ENCODE data around the gene NPY2R.

NPY2R gene

DNA sequence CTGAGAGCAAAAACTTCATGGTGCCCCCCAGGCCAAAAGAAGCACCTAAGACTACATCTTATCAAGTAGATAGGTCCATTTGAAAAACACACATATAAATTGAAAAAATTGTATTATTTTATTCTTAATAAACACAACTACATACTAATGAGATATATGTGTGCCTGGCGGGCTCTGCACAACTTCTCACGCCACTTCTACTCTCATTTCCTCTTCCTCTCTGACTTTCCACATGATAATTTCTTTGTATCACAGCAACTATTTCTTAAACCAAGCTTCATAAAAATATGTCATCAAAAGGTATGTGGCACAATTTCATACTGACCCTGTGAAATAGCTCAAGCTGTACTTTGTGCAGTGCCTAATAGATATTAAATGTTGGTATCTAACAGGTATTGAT, 10.7 kb upstream of the NPY2R start:
- no peak overlapping the region for H3K9ac ChIP-seq (ENCODE audit: low read depth in 1 of 2, low read length in 2 of 2)
- H3K4me1 ChIP-seq (ENCODE audit: control insufficient read depth in 2 of 2, insufficient read depth in 2 of 2, low read length in 2 of 2): no peaks in the 10 kb centered on the region
- no peaks in the 10 kb centered on the region for H3K27me3 ChIP-seq (ENCODE audit: control insufficient read depth in 2 of 2, insufficient read depth in 2 of 2, low read length in 2 of 2)
- H3K36me3 ChIP-seq (ENCODE audit: control insufficient read depth in 2 of 2, insufficient read depth in 2 of 2, low read length in 2 of 2): no peaks in the 10 kb centered on the region
- no peak overlapping the region for H3K27ac ChIP-seq (ENCODE audit: low read depth in 2 of 2, low read length in 2 of 2)
- H3K4me3 ChIP-seq (ENCODE audit: low read length in 2 of 2): no peak overlapping the region
- no peaks in the 10 kb centered on the region for H3K9me3 ChIP-seq (ENCODE audit: control insufficient read depth in 2 of 2, low read length in 2 of 2)

DNA sequence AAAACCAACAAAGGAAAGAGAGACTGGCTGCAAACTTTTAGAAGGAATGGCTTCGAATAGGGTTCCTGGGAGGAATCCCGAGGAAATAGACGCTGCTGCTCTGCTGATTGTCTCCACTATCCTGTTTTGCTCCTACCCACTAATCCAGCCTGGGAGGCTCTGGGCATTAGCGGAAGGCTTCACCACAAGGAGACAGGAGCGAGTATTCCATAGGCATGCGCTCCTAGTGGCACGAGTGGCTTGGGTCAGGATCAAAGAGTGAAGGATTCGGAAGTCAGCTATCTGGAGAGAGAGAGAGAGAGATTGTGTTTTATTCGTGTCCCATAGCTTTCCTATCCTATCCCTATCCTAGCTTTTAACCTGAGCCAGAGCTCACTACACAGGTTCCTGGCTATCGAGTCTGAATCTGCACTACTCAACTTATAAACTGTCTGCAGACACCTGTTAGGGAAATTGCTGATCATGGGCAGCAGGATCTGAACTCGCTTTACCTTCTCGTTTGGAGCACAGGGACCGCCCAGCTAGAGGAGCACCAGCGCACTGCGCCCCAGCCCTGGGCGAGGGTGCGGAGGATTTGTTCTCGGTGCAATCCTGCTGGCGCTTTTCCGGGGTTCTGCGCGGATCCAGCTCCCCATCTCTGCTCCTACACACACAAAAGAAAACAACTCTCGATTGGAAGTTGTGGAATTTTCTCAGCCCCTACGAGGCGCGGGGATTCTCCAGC, 740 bp upstream of the NPY2R start:
- peak overlapping the region in 1 of 2 donors; percentile 18 for H3K4me3 ChIP-seq (ENCODE audit: low read length in 2 of 2)
- H3K36me3 ChIP-seq (ENCODE audit: control insufficient read depth in 2 of 2, insufficient read depth in 2 of 2, low read length in 2 of 2): no peaks in the 10 kb centered on the region
- H3K9ac ChIP-seq (ENCODE audit: low read depth in 1 of 2, low read length in 2 of 2): peak overlapping the region in 1 of 2 donors; percentile 1
- no peaks in the 10 kb centered on the region for H3K4me1 ChIP-seq (ENCODE audit: control insufficient read depth in 2 of 2, insufficient read depth in 2 of 2, low read length in 2 of 2)
- H3K9me3 ChIP-seq (ENCODE audit: control insufficient read depth in 2 of 2, low read length in 2 of 2): no peaks in the 10 kb centered on the region
- peaks cover 26 to 32% of the 10 kb centered on the region in 2 donors for H3K27me3 ChIP-seq (ENCODE audit: control insufficient read depth in 2 of 2, insufficient read depth in 2 of 2, low read length in 2 of 2)
- no peak overlapping the region for H3K27ac ChIP-seq (ENCODE audit: low read depth in 2 of 2, low read length in 2 of 2)

DNA sequence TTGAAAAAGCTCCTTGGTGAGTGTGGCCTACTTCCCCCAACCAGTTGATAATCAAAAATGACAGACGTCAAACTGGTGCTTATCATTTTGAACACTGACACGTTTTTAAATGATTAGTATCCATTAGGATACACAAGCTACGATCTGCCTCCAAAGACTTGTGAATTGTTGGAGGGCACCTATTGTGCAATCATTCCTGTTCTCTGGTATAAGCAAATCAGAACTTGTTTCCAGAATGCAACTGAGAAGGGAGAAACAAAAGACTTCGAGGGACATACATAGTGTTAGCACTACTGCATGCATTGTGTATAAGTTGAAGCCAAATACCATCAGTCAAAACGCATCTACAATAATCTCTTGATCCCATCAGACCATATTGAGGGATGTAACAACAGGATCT, 11.6 kb downstream of the NPY2R start:
- no peaks in the 10 kb centered on the region for H3K4me1 ChIP-seq (ENCODE audit: control insufficient read depth in 2 of 2, insufficient read depth in 2 of 2, low read length in 2 of 2)
- H3K27me3 ChIP-seq (ENCODE audit: control insufficient read depth in 2 of 2, insufficient read depth in 2 of 2, low read length in 2 of 2): no peaks in the 10 kb centered on the region
- H3K27ac ChIP-seq (ENCODE audit: low read depth in 2 of 2, low read length in 2 of 2): no peak overlapping the region
- H3K9me3 ChIP-seq (ENCODE audit: control insufficient read depth in 2 of 2, low read length in 2 of 2): no peaks in the 10 kb centered on the region
- no peak overlapping the region for H3K9ac ChIP-seq (ENCODE audit: low read depth in 1 of 2, low read length in 2 of 2)
- no peaks in the 10 kb centered on the region for H3K36me3 ChIP-seq (ENCODE audit: control insufficient read depth in 2 of 2, insufficient read depth in 2 of 2, low read length in 2 of 2)
- H3K4me3 ChIP-seq (ENCODE audit: low read length in 2 of 2): no peak overlapping the region

DNA sequence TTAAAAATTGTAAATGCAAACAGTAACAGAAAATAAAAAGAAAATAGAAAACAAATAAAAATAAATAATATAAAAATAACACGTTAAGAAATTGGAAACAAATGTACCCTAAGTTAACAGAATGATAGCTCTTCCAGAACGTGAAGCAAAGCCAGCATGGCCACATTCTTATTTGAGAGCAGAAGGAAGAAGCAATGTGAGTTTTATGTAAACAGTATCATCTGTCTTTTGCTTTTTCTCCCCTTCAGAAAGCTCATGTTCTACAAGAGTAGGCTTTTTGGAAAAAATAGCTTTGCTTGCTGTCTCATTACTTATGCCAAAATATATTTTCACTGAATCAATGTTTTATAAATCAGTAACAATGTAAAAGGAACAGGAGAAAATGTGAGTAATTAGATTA, 18.7 kb downstream of the NPY2R start:
- H3K9me3 ChIP-seq (ENCODE audit: control insufficient read depth in 2 of 2, low read length in 2 of 2): no peaks in the 10 kb centered on the region
- H3K9ac ChIP-seq (ENCODE audit: low read depth in 1 of 2, low read length in 2 of 2): no peak overlapping the region
- H3K4me3 ChIP-seq (ENCODE audit: low read length in 2 of 2): no peak overlapping the region
- no peaks in the 10 kb centered on the region for H3K4me1 ChIP-seq (ENCODE audit: control insufficient read depth in 2 of 2, insufficient read depth in 2 of 2, low read length in 2 of 2)
- H3K27ac ChIP-seq (ENCODE audit: low read depth in 2 of 2, low read length in 2 of 2): no peak overlapping the region
- no peaks in the 10 kb centered on the region for H3K27me3 ChIP-seq (ENCODE audit: control insufficient read depth in 2 of 2, insufficient read depth in 2 of 2, low read length in 2 of 2)
- H3K36me3 ChIP-seq (ENCODE audit: control insufficient read depth in 2 of 2, insufficient read depth in 2 of 2, low read length in 2 of 2): no peaks in the 10 kb centered on the region

DNA sequence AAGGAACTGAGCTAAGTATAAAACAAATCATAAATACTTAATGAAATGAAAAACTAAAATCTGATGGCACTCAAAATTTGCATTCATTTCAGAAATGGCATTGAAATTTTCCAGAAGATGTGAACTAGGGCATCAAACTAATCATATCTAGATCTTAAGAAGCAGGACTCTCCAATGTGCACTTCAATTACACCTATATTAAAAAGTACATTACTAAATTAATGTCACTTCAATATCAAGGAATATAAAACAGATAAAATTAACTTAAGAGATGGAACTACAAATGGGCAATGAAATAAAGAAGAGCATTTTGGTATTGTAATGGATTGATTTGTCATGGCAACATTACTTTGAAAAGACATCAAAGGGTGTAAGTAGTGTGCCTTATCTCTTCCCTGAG, 20.3 kb downstream of the NPY2R start:
- Histone ChIP-seq H3K36me3 (ENCODE audit: control insufficient read depth in 2 of 2, insufficient read depth in 2 of 2, low read length in 2 of 2) (no peaks in the 10 kb centered on the region), H3K27ac (ENCODE audit: low read depth in 2 of 2, low read length in 2 of 2) (no peak overlapping the region), H3K4me1 (ENCODE audit: control insufficient read depth in 2 of 2, insufficient read depth in 2 of 2, low read length in 2 of 2) (no peaks in the 10 kb centered on the region), H3K9ac (ENCODE audit: low read depth in 1 of 2, low read length in 2 of 2) (no peak overlapping the region), H3K9me3 (ENCODE audit: control insufficient read depth in 2 of 2, low read length in 2 of 2) (no peaks in the 10 kb centered on the region), H3K27me3 (ENCODE audit: control insufficient read depth in 2 of 2, insufficient read depth in 2 of 2, low read length in 2 of 2) (no peaks in the 10 kb centered on the region), H3K4me3 (ENCODE audit: low read length in 2 of 2) (no peak overlapping the region)

DNA sequence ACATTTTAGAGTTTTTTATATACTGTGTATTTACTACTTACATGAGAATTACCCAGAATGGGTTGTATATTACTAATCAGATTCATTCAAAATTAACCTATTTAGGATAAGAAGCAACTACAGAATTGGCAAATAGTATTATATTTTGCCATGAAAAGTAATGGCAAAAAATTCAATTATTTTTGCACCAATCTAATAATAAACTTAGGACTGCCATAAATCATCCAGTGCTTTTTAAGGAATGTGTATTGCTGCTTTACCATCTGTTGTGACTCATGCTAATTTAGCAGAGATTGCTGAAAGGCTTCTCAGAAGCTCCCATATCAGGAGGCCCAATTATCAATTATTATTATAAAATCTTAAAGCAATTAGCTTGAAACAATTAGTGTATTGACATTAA, 24.0 kb downstream of the NPY2R start:
- H3K9ac ChIP-seq (ENCODE audit: low read depth in 1 of 2, low read length in 2 of 2): no peak overlapping the region
- no peaks in the 10 kb centered on the region for H3K27me3 ChIP-seq (ENCODE audit: control insufficient read depth in 2 of 2, insufficient read depth in 2 of 2, low read length in 2 of 2)
- no peak overlapping the region for H3K27ac ChIP-seq (ENCODE audit: low read depth in 2 of 2, low read length in 2 of 2)
- H3K4me1 ChIP-seq (ENCODE audit: control insufficient read depth in 2 of 2, insufficient read depth in 2 of 2, low read length in 2 of 2): no peaks in the 10 kb centered on the region
- no peak overlapping the region for H3K4me3 ChIP-seq (ENCODE audit: low read length in 2 of 2)
- no peaks in the 10 kb centered on the region for H3K9me3 ChIP-seq (ENCODE audit: control insufficient read depth in 2 of 2, low read length in 2 of 2)
- H3K36me3 ChIP-seq (ENCODE audit: control insufficient read depth in 2 of 2, insufficient read depth in 2 of 2, low read length in 2 of 2): no peaks in the 10 kb centered on the region

DNA sequence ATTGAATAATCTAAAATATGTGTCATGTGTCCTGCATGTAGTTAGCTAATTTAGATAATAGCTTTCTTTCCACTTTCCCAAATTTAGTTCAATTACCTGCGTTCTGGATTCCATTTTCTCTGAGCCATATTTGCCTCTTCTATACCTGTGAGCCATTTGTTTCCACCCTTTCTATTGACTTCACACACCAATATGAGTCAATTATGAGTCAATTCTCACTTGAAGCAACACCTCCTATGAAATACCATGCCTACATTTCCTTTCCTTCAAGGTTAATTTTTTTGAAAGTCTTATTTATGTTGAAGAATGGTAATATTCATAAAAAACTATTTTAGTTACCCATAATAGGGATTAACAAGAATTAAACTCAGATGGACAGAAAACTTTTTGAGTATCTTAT, 25.8 kb downstream of the NPY2R start:
- Histone ChIP-seq H3K36me3 (ENCODE audit: control insufficient read depth in 2 of 2, insufficient read depth in 2 of 2, low read length in 2 of 2) (no peaks in the 10 kb centered on the region), H3K9me3 (ENCODE audit: control insufficient read depth in 2 of 2, low read length in 2 of 2) (no peaks in the 10 kb centered on the region), H3K4me1 (ENCODE audit: control insufficient read depth in 2 of 2, insufficient read depth in 2 of 2, low read length in 2 of 2) (no peaks in the 10 kb centered on the region), H3K9ac (ENCODE audit: low read depth in 1 of 2, low read length in 2 of 2) (no peak overlapping the region), H3K27me3 (ENCODE audit: control insufficient read depth in 2 of 2, insufficient read depth in 2 of 2, low read length in 2 of 2) (no peaks in the 10 kb centered on the region), H3K27ac (ENCODE audit: low read depth in 2 of 2, low read length in 2 of 2) (no peak overlapping the region), H3K4me3 (ENCODE audit: low read length in 2 of 2) (no peak overlapping the region)

DNA sequence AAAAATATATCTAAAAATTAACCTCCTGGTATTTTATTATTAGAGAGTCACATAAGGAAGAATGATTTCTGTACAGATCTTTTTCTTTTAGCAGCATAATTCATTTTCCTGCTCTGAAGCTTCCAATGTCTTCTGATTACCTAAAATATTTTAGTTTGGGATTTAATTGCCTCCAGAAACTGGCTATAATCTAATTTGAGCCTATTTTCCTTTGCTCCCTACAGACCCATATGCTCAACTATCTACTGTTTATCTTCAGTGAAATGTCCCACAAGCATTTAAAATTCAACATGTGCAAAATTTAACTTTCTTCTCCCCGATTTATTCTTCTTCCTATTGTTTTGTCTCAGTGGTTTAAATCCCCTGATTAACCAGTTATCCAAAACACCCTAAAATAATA, 29.1 kb downstream of the NPY2R start:
- Histone ChIP-seq H3K4me1 (ENCODE audit: control insufficient read depth in 2 of 2, insufficient read depth in 2 of 2, low read length in 2 of 2) (no peaks in the 10 kb centered on the region), H3K9ac (ENCODE audit: low read depth in 1 of 2, low read length in 2 of 2) (no peak overlapping the region), H3K36me3 (ENCODE audit: control insufficient read depth in 2 of 2, insufficient read depth in 2 of 2, low read length in 2 of 2) (no peaks in the 10 kb centered on the region), H3K27me3 (ENCODE audit: control insufficient read depth in 2 of 2, insufficient read depth in 2 of 2, low read length in 2 of 2) (no peaks in the 10 kb centered on the region), H3K27ac (ENCODE audit: low read depth in 2 of 2, low read length in 2 of 2) (no peak overlapping the region), H3K9me3 (ENCODE audit: control insufficient read depth in 2 of 2, low read length in 2 of 2) (peaks cover 0 to 1% of the 10 kb centered on the region in 2 donors), H3K4me3 (ENCODE audit: low read length in 2 of 2) (no peak overlapping the region)

DNA sequence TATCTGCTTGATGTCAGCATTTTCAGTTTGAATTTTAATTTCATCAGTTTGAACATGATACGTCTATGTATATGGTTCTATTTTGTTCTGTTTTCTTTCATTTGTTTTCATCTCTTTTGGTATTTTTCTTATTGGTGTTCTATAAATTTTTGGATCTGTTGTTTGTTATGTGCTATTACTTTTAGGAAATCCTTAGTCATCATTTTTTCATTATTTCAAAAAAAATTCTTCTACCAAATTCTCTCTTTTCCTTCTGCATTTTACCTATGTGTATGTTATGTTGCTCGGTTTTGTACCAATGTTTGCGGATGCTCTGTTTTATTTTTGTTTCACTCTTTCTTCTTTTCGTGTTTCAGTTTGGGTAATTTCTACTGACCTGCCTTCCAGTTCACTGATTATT, 32.8 kb downstream of the NPY2R start:
- Histone ChIP-seq H3K9me3 (ENCODE audit: control insufficient read depth in 2 of 2, low read length in 2 of 2) (peaks cover 0 to 1% of the 10 kb centered on the region in 2 donors), H3K27ac (ENCODE audit: low read depth in 2 of 2, low read length in 2 of 2) (no peak overlapping the region), H3K4me1 (ENCODE audit: control insufficient read depth in 2 of 2, insufficient read depth in 2 of 2, low read length in 2 of 2) (no peaks in the 10 kb centered on the region), H3K4me3 (ENCODE audit: low read length in 2 of 2) (no peak overlapping the region), H3K36me3 (ENCODE audit: control insufficient read depth in 2 of 2, insufficient read depth in 2 of 2, low read length in 2 of 2) (no peaks in the 10 kb centered on the region), H3K9ac (ENCODE audit: low read depth in 1 of 2, low read length in 2 of 2) (no peak overlapping the region), H3K27me3 (ENCODE audit: control insufficient read depth in 2 of 2, insufficient read depth in 2 of 2, low read length in 2 of 2) (no peaks in the 10 kb centered on the region)

DNA sequence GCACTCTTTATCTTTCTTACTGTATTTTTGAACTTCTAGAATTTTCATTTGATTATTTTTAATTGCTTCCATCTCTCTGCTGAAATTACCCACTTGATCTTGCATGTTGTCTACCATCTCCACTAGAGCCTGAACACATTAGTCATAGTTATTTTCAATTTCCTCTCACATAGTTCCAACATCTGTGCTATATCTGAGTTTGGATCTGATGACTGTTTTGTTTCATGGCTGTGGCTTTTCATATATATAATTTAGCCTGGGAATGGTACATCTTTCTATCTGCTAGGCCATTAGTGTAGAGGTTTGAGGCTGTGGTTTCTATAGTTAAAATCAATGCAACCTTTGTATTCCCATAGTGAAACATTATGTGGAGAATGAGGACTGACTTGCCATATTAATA, 33.2 kb downstream of the NPY2R start:
- no peaks in the 10 kb centered on the region for H3K36me3 ChIP-seq (ENCODE audit: control insufficient read depth in 2 of 2, insufficient read depth in 2 of 2, low read length in 2 of 2)
- H3K9me3 ChIP-seq (ENCODE audit: control insufficient read depth in 2 of 2, low read length in 2 of 2): peaks cover 0 to 1% of the 10 kb centered on the region in 2 donors
- no peaks in the 10 kb centered on the region for H3K4me1 ChIP-seq (ENCODE audit: control insufficient read depth in 2 of 2, insufficient read depth in 2 of 2, low read length in 2 of 2)
- no peak overlapping the region for H3K27ac ChIP-seq (ENCODE audit: low read depth in 2 of 2, low read length in 2 of 2)
- no peak overlapping the region for H3K4me3 ChIP-seq (ENCODE audit: low read length in 2 of 2)
- H3K9ac ChIP-seq (ENCODE audit: low read depth in 1 of 2, low read length in 2 of 2): no peak overlapping the region
- H3K27me3 ChIP-seq (ENCODE audit: control insufficient read depth in 2 of 2, insufficient read depth in 2 of 2, low read length in 2 of 2): no peaks in the 10 kb centered on the region

DNA sequence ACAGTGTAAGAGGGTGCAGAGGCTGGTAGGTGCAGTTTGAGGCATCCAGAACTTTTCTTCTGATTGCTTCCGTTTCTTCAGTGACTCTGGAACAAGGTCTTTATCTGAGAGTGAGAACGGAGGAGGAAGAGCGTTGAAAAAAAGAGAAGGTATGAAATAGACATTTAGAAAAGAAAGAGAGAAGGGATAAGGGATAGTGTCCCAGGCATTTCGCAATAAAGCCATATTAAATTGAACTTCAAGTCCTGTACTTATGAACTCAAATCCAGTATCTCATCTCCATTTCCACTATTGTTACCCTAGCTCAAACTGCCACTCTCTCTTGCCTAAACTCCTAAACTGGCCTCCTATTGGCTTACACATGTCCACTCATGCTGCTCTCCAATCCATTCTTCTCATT, 36.7 kb downstream of the NPY2R start:
- H3K4me1 ChIP-seq (ENCODE audit: control insufficient read depth in 2 of 2, insufficient read depth in 2 of 2, low read length in 2 of 2): no peaks in the 10 kb centered on the region
- no peak overlapping the region for H3K9ac ChIP-seq (ENCODE audit: low read depth in 1 of 2, low read length in 2 of 2)
- H3K9me3 ChIP-seq (ENCODE audit: control insufficient read depth in 2 of 2, low read length in 2 of 2): peaks cover 0 to 1% of the 10 kb centered on the region in 2 donors
- H3K27ac ChIP-seq (ENCODE audit: low read depth in 2 of 2, low read length in 2 of 2): no peak overlapping the region
- H3K36me3 ChIP-seq (ENCODE audit: control insufficient read depth in 2 of 2, insufficient read depth in 2 of 2, low read length in 2 of 2): no peaks in the 10 kb centered on the region
- no peak overlapping the region for H3K4me3 ChIP-seq (ENCODE audit: low read length in 2 of 2)
- H3K27me3 ChIP-seq (ENCODE audit: control insufficient read depth in 2 of 2, insufficient read depth in 2 of 2, low read length in 2 of 2): no peaks in the 10 kb centered on the region

All from mucosa of rectum (tissue), 2 donors.